Fibroblast of pulmonary artery (primary cell): ENCODE data around the gene CST9L.

Experiments
- DNase-seq: peaks from one replicate; pipeline ENCODE4 v3.0.0-alpha.2; 2010; ENCODE audit warnings: low read depth
- H3K4me3 ChIP-seq: replicated peaks from 2 replicates; pipeline ENCODE4 v1.5.1; 2011; ENCODE audit warnings: low read depth, mild to moderate bottlenecking, control low read depth, low read length, moderate library complexity
- TF ChIP-seq, protein P1 (sequence below): IDR thresholded peaks from 2 replicates; pipeline ENCODE4 v1.5.1; 2011; ENCODE audit warnings: mild to moderate bottlenecking, control low read depth, low read length, inconsistent platforms; ENCODE audit errors: missing control alignments

CST9L gene

GRCh38 chr20:23568320-23568970 lies at the start of gene CST9L:
CST9L (minus strand) TSS chr20:23568484; CDS start chr20:23568450, 34 bp downstream.
- no peak for DNase-seq
- H3K4me3 ChIP-seq = no peak within 1 kb of the TSS
- TF ChIP-seq, protein P1, sequence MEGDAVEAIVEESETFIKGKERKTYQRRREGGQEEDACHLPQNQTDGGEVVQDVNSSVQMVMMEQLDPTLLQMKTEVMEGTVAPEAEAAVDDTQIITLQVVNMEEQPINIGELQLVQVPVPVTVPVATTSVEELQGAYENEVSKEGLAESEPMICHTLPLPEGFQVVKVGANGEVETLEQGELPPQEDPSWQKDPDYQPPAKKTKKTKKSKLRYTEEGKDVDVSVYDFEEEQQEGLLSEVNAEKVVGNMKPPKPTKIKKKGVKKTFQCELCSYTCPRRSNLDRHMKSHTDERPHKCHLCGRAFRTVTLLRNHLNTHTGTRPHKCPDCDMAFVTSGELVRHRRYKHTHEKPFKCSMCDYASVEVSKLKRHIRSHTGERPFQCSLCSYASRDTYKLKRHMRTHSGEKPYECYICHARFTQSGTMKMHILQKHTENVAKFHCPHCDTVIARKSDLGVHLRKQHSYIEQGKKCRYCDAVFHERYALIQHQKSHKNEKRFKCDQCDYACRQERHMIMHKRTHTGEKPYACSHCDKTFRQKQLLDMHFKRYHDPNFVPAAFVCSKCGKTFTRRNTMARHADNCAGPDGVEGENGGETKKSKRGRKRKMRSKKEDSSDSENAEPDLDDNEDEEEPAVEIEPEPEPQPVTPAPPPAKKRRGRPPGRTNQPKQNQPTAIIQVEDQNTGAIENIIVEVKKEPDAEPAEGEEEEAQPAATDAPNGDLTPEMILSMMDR = no peak

DNA sequence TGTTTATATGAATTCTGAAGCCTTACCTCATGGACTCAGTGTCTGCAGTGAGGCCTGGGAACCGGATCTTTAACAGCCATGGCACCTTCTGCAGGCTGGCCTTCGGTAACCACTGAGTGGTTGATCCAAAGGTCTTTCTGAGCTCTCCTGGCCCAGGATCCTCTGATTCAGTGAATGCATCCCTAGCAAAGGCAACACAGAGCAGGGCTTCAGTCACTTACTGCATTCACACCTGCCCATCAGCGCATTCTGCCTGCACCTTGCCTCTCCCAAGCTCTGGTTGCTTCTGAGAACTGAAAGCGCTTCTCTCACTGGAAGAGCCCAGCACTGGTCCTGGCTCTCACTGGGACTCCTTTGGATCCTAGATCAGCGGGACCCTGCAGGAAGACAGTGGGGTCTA lies 45.9 kb upstream of the CST9L start:
- DNase-seq = no peak
- TF ChIP-seq, protein P1 = no peak
- H3K4me3 ChIP-seq = no peak overlapping the region

DNA sequence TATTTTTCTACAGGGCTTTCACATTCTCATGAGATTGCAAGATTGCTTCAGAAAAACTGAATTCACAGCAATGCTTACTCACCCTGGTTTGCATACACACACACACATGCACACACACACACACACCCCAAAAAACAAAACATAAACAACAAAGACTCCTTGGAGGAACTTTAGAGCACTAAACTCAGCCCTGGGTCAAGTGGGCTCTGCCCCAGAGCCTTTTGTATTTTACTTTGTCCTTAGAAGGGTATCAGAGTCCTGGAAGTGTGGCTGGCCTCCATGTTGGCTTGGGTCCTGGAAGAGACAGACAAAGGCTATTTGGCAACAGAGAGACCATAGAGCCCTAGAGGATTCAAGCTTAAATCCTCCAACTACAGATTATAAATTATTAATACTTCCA lies 45.4 kb upstream of the CST9L start:
- TF ChIP-seq, protein P1 = no peak
- no peak overlapping the region for H3K4me3 ChIP-seq
- no peak for DNase-seq

- TF ChIP-seq, protein P1 = no peak
- DNase-seq = no peak
Observed at GRCh38 chr20:23612396-23612795, 44.1 kb upstream of the CST9L start.

DNA sequence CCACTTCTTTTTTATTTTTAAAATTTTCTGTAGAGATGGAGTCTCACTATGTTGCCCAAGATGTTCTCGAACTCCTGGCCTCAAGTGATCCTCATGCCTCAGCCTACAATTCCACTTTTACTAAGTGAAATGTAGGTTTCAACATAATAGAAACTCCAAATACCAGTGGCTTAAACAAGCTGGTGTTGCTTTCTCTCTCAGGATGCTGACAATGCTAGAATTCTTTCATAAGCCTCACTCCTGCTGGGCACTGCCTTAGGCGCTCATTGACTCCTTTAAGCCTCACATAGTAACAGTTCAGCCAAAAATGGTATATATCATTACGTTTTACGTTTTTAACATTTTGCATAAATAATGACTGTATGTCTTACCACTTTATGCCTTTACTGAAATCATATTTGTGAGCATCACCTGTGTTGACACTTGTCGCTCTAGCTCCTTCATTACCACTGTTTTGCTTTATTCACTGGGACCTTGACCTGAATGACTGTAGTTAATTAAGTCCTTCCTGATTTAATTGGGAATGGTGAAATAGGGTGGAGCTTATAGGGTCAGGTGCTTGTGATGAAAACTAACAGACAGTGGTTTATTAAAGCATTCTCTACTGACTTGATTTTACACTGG lies 41.3 kb upstream of the CST9L start:
- H3K4me3 ChIP-seq = no peak overlapping the region
- TF ChIP-seq, protein P1 = no peak
- no peak for DNase-seq

More at GRCh38 chr20:23612396-23612795, 44.1 kb upstream of the CST9L start:
- H3K4me3 ChIP-seq = no peak overlapping the region

DNA sequence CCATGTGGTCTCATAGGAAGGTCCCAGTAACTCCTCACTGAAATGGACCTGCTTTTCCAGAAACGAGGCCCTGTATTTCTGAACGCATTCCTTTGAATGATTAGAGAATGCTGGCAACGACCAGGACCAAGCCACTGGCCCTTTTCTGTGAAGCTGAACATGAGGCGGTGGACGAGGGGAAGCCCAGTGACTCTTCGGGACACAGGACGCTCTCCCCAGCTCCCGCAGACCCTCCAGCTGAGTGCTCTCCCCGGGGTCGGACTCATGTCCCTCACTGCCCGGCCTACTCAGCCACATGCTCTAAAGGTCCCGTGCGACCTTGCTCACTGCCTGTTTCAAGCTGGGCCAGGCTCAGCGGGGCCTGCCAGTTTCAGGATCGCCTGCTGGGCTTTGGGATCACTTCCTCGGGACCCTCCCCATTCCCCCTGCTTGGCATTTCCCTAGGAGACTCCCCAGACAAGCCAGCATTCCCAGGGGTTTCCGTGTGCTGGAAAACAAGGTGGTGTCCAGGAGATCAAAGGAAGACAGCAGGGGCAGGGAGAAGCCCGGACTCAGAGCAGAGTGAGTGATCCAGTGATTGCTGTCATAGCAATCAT lies 40.1 kb upstream of the CST9L start:
- TF ChIP-seq, protein P1 = no peak
- DNase-seq = no peak

More for the DNA sequence above, 40.1 kb upstream of the CST9L start:
- no peak overlapping the region for H3K4me3 ChIP-seq
